K562 (cell line): ENCODE measurements around the gene CFD. TPM values are rescaled to one million over a fixed set of nuclear protein-coding genes. Genes with fewer than 3 reads are reported as not detected.

ENCODE experiments used
- ATAC-seq: fragments of 200-7000 bp; cut with Tn5 transposase; 3 replicates; pipeline ENCODE4 v1.9.1; 2020; ENCODE audit warnings: moderate library complexity
- BruUV-seq: library from RNA; stranded (reverse); fragments of 400-500 nt; replicated peaks from 2 replicates; lab custom pipeline; 2021; lab: Mats Ljungman, UMichigan
- CTCF ChIA-PET: fragments of 300-600 bp; formaldehyde crosslinking; extraction: SDS; loops from one replicate; lab custom pipeline; 2021; ENCODE audit warnings: low intra/inter-chr PET ratio; lab: Yijun Ruan, JAX
- POLR2A ChIA-PET: fragments of 300-600, 350-650 bp; sonication (Branson Sonifier 250); formaldehyde crosslinking; extraction: SDS; loops from one replicate; lab custom pipeline; 2021; ENCODE audit warnings: antibody characterized with exemption, inconsistent platforms; lab: Yijun Ruan, JAX
- DNase-seq, 4 experiments: peaks; one replicate each; pipeline versions ENCODE4 v3.0.0 to v3.0.0-alpha.2; 2011 to 2018; ENCODE audit warnings: low spot score in 3 of 4, mixed read lengths in 3 of 4; ENCODE audit errors: extremely low read depth in 1 of 4
- FAIRE-seq: peaks from 2 replicates; lab custom pipeline; 2011; peaks lifted over from hg19 to GRCh38; lab: Jason Lieb, UNC
- H2AFZ ChIP-seq: 2 replicates; pipeline ENCODE4 v1.6.0; 2011; ENCODE audit warnings: low read depth, low read length, control low read depth, inconsistent platforms
- H3K27ac ChIP-seq: fragments of 200-600 bp; 3 replicates; pipeline ENCODE4 v1.8.0; 2011; ENCODE audit warnings: low read depth, mild to moderate bottlenecking, control low read depth, inconsistent platforms, low read length, moderate library complexity, mixed read lengths; ENCODE audit errors: extremely low read depth
- H3K27me3 ChIP-seq, 2 experiments: fragments of 300-600 bp in 1 of 2; 2 replicates in 1 of 2; 3 replicates in 1 of 2; pipeline versions ENCODE4 v1.6.0 to v1.8.0; 2011; ENCODE audit warnings: inconsistent platforms in 2 of 2, low read length in 2 of 2, mild to moderate bottlenecking in 1 of 2, mixed read lengths in 1 of 2, moderate library complexity in 1 of 2; ENCODE audit not compliant: control insufficient read depth in 2 of 2, insufficient read depth in 2 of 2
- H3K36me3 ChIP-seq: fragments of 300-600 bp; 3 replicates; pipeline ENCODE4 v1.8.0; 2011; ENCODE audit warnings: mild to moderate bottlenecking, low read length, inconsistent platforms; ENCODE audit not compliant: control insufficient read depth, insufficient read depth
- H3K4me1 ChIP-seq, 2 experiments: fragments of 200-600 bp in 1 of 2; replicated peaks in 1 of 2; 2 replicates in 1 of 2; 3 replicates in 1 of 2; pipeline versions ENCODE4 v1.5.1 to v1.8.0; 2011; ENCODE audit warnings: inconsistent platforms in 2 of 2, low read length in 2 of 2, mild to moderate bottlenecking in 1 of 2, mixed read lengths in 1 of 2, moderate library complexity in 1 of 2; ENCODE audit not compliant: control insufficient read depth in 2 of 2, insufficient read depth in 2 of 2
- H3K4me2 ChIP-seq: 2 replicates; pipeline ENCODE4 v1.6.1; 2011; ENCODE audit warnings: low read length, control low read depth, inconsistent platforms, mixed read lengths; ENCODE audit not compliant: insufficient read depth
- H3K4me3 ChIP-seq: fragments of 200-600 bp; sonication (generic), shearing (Covaris generic); 2 replicates; pipeline ENCODE4 v1.5.1; 2016; ENCODE audit warnings: control low read depth, inconsistent platforms
- H3K79me2 ChIP-seq: fragments of 200-600 bp; 3 replicates; pipeline ENCODE4 v1.8.0; 2011; ENCODE audit warnings: low read length, inconsistent platforms; ENCODE audit not compliant: control insufficient read depth, insufficient read depth
- H3K9ac ChIP-seq, 2 experiments: 2 replicates each; pipeline versions ENCODE4 v1.6.0 to v1.6.1; 2011; ENCODE audit warnings: low read depth in 2 of 2, low read length in 2 of 2, control low read depth in 1 of 2, inconsistent platforms in 1 of 2, mild to moderate bottlenecking in 1 of 2, mixed read lengths in 1 of 2; ENCODE audit not compliant: insufficient read depth in 1 of 2
- H3K9me1 ChIP-seq: one replicate; pipeline ENCODE4 v1.6.0; 2011; ENCODE audit warnings: inconsistent platforms, mild to moderate bottlenecking, low read length, moderate library complexity; ENCODE audit not compliant: control insufficient read depth, insufficient read depth
- H3K9me3 ChIP-seq: replicated peaks from 2 replicates; pipeline ENCODE4 v1.5.1; 2011; ENCODE audit warnings: low read depth, low read length, inconsistent platforms; ENCODE audit not compliant: control insufficient read depth, insufficient read depth
- H4K20me1 ChIP-seq: replicated peaks from 2 replicates; pipeline ENCODE4 v1.6.1; 2011; ENCODE audit warnings: low read length, inconsistent platforms, mixed read lengths; ENCODE audit not compliant: control insufficient read depth, insufficient read depth
- CC2D1A ChIP-seq: fragments of 450-650 bp; IDR thresholded peaks from 2 replicates; pipeline ENCODE4 v1.6.1; 2017; ENCODE audit warnings: mild to moderate bottlenecking
- CEBPB ChIP-seq: fragments of 450-650 bp; IDR thresholded peaks from 2 replicates; pipeline ENCODE4 v1.6.1; 2016; ENCODE audit warnings: missing genetic modification characterization, missing compliant biosample characterization
- DPF2 ChIP-seq: fragments of 450-650 bp; IDR thresholded peaks from 2 replicates; pipeline ENCODE4 v1.6.1; 2016
- GTF2E2 ChIP-seq: fragments of 200-800 bp; sonication (Bioruptor generic); IDR thresholded peaks from 2 replicates; pipeline ENCODE4 v1.6.1; 2016; ENCODE audit warnings: missing genetic modification characterization, missing compliant biosample characterization
- KLF16 ChIP-seq: IDR thresholded peaks from 2 replicates; pipeline ENCODE4 v1.6.1; 2016; ENCODE audit warnings: antibody characterized with exemption
- L3MBTL2 ChIP-seq: fragments of 450-650 bp; IDR thresholded peaks from 2 replicates; pipeline ENCODE4 v1.6.1; 2016; ENCODE audit warnings: mild to moderate bottlenecking, moderate library complexity
- MYNN ChIP-seq, 2 experiments: sonication (generic); formaldehyde crosslinking in 1 of 2; IDR thresholded peaks; 2 replicates each; pipeline versions ENCODE4 v1.5.0 to v1.6.1; 2016 to 2020; ENCODE audit warnings: antibody characterized with exemption in 1 of 2, missing genetic modification reagents in 1 of 2
- PCBP1 ChIP-seq: fragments of 200-400 bp; formaldehyde crosslinking; IDR thresholded peaks from 2 replicates; pipeline ENCODE4 v1.6.1; 2018; ENCODE audit warnings: mild to moderate bottlenecking, low read depth, low read length; ENCODE audit not compliant: poor library complexity, severe bottlenecking
- POLR2A ChIP-seq: fragments of 450-650 bp; conservative IDR thresholded peaks from 2 replicates; pipeline ENCODE4 v1.6.1; 2016
- RB1 ChIP-seq: fragments of 450-650 bp; IDR thresholded peaks from 2 replicates; pipeline ENCODE4 v1.6.1; 2017; ENCODE audit warnings: low read depth, mild to moderate bottlenecking
- SMAD4 ChIP-seq: fragments of 250-450 bp; sonication (Bioruptor Pico); conservative IDR thresholded peaks from 2 replicates; pipeline ENCODE4 v1.8.0; 2021; ENCODE audit warnings: inconsistent platforms, mild to moderate bottlenecking, moderate library complexity
- SPI1 ChIP-seq: IDR thresholded peaks from 2 replicates; pipeline ENCODE4 v1.6.1; 2011; ENCODE audit warnings: low read depth, low read length, control low read depth, borderline replicate concordance
- WGBS: fragments of 100-300 bp; shearing (Covaris generic); methylation state at CpG from one replicate; pipeline ENCODE4 v1.1.6; 2016; ENCODE audit warnings: low coverage, mixed read lengths; ENCODE audit not compliant: insufficient coverage; ENCODE audit errors: missing lambda C conversion rate; 5-methylcytosine and 5-hydroxymethylcytosine counted together
- in situ Hi-C: fragments of 300-500 bp; cut with MboI; formaldehyde crosslinking; loops from 4 replicates; pipeline ENCODE4 v1.15.0; 2018; ENCODE audit warnings: inconsistent platforms, mixed read lengths
- intact Hi-C: fragments of 100-400 bp; cut with micrococcal nuclease; formaldehyde crosslinking; loops from 2 replicates; pipeline ENCODE4 v1.14.2; 2022
- polyA plus RNA-seq, 8 experiments: library from polyadenylated mRNA; depleted of rRNA in 4 of 8; stranded (reverse) in 5 of 8; unstranded in 3 of 8; fragments of >200 nt; fragmentation: Nextera tagmentation in 2 of 8; fragmentation: Illumina TruSeq in 1 of 8; extraction: Ambion mirVana in 2 of 8; extraction: Trizol in 1 of 8; gene quantifications; 2 replicates each; pipeline versions ENCODE4 v1.2.1 to v1.2.3, GENCODE V29; 2011 to 2014; ENCODE audit warnings: inconsistent platforms in 1 of 8, missing spikeins in 1 of 8
- total RNA-seq, 7 experiments: library from RNA; depleted of rRNA in 6 of 7; stranded (reverse); fragments of >200 nt in 6 of 7; fragmentation: Illumina TruSeq in 2 of 7; extraction: Trizol in 2 of 7; gene quantifications; 2 replicates each; pipeline versions ENCODE4 v1.2.1 to v1.2.3, GENCODE V29; 2011 to 2021; ENCODE audit warnings: low replicate concordance in 1 of 7
- TF ChIP-seq, protein P1 (sequence below): sonication (generic); formaldehyde crosslinking; IDR thresholded peaks from 2 replicates; pipeline ENCODE4 v1.4.0; 2020; ENCODE audit warnings: mild to moderate bottlenecking, missing genetic modification reagents
- TF ChIP-seq, protein P2 (sequence below): sonication (generic); formaldehyde crosslinking; IDR thresholded peaks from 2 replicates; pipeline ENCODE4 v1.8.1; 2023; ENCODE audit warnings: mild to moderate bottlenecking, missing genetic modification reagents
- TF ChIP-seq, protein P3 (sequence below): fragments of 200-800 bp; sonication (Bioruptor generic); IDR thresholded peaks from 2 replicates; pipeline ENCODE4 v1.6.1; 2017; ENCODE audit warnings: missing genetic modification characterization, missing compliant biosample characterization

The CFD gene
- total and polyA plus RNA-seq, 9 of the 15 experiments (the other 6 are each of a cell fraction or from before 2014, with no cell fraction given) = 0.52 to 59.4 (median 7.6) TPM

DNA sequence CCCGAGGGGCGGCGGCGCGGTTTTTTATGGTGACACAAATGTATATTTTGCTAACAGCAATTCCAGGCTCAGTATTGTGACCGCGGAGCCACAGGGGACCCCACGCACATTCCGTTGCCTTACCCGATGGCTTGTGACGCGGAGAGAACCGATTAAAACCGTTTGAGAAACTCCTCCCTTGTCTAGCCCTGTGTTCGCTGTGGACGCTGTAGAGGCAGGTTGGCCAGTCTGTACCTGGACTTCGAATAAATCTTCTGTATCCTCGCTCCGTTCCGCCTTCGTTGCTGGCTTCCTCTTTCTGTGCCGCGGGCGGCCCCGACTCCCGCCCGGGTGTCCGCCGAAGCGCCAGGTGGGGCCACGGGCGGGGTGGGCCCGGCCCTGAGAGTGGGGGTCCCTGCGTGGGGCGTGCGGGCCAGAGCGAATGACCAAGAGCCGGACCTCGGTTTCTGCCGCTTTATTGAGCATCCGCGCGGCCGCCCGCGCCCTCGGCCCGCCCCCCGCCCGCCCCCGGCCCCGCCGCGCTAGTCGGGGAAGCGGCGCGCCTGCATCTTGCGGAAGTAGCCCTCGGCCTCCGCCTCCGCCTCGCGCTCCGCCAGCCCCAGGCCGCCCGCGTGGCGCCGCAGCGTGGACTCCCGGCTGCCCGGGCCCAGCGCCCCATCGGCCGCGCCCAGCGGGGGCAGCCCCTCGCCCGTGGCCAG, 47.3 kb upstream of the CFD start:
- ChIA-PET CTCF (no interaction called here), POLR2A (interaction anchor here (1.2 to 3.0 kb wide), 3 partner anchors 10 to 13 kb away, joined by 8 to 20 read pairs (median 11); no protein-coding TSS in a partner anchor)
- FAIRE-seq (no peak), ATAC-seq (peak; percentile 8), DNase-seq (peak in 3 of 4 experiments; percentile 42 to 61 (median 59))
- Histone ChIP-seq H3K79me2 (peaks cover 19% of the 10 kb centered on the region), H3K4me3 (no peak overlapping the region), H3K9me3 (peaks cover 3% of the 10 kb centered on the region), H3K4me1 (peaks cover 0 to 36% of the 10 kb centered on the region in 2 experiments; a peak in 2 of 5 replicates), H3K9ac (no peak overlapping the region), H3K36me3 (peaks cover 79% of the 10 kb centered on the region), H2AFZ (no peak overlapping the region), H3K27me3 (no peaks in the 10 kb centered on the region), H3K27ac (no peak overlapping the region), H3K4me2 (no peak overlapping the region), H3K9me1 (no peaks in the 10 kb centered on the region), H4K20me1 (no peaks in the 10 kb centered on the region)
- intact Hi-C loops (no loop called here), in situ Hi-C loops (no loop called here)
- no TSS peak for BruUV-seq
- 95% methylated on average over 31 of the region's 80 CpGs for WGBS
- TF ChIP-seq DPF2 (no peak), GTF2E2 (no peak), SMAD4 (CRISPR knock-in tag) (no peak), CEBPB (tag) (no peak), MYNN (IDR thresholded peaks at IDR 0.05) (peak; percentile 16; the same call in 1 of the 2 replicates), MYNN (CRISPR knock-in tag; IDR thresholded peaks at IDR 0.05) (no peak), L3MBTL2 (no peak), POLR2A (peak; percentile 74), SPI1 (peak; percentile 63), KLF16 (no peak), RB1 (no peak), PCBP1 (peak; percentile 9), CC2D1A (no peak)
- TF ChIP-seq, protein P1, sequence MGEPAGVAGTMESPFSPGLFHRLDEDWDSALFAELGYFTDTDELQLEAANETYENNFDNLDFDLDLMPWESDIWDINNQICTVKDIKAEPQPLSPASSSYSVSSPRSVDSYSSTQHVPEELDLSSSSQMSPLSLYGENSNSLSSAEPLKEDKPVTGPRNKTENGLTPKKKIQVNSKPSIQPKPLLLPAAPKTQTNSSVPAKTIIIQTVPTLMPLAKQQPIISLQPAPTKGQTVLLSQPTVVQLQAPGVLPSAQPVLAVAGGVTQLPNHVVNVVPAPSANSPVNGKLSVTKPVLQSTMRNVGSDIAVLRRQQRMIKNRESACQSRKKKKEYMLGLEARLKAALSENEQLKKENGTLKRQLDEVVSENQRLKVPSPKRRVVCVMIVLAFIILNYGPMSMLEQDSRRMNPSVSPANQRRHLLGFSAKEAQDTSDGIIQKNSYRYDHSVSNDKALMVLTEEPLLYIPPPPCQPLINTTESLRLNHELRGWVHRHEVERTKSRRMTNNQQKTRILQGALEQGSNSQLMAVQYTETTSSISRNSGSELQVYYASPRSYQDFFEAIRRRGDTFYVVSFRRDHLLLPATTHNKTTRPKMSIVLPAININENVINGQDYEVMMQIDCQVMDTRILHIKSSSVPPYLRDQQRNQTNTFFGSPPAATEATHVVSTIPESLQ = no peak
- TF ChIP-seq, protein P2, sequence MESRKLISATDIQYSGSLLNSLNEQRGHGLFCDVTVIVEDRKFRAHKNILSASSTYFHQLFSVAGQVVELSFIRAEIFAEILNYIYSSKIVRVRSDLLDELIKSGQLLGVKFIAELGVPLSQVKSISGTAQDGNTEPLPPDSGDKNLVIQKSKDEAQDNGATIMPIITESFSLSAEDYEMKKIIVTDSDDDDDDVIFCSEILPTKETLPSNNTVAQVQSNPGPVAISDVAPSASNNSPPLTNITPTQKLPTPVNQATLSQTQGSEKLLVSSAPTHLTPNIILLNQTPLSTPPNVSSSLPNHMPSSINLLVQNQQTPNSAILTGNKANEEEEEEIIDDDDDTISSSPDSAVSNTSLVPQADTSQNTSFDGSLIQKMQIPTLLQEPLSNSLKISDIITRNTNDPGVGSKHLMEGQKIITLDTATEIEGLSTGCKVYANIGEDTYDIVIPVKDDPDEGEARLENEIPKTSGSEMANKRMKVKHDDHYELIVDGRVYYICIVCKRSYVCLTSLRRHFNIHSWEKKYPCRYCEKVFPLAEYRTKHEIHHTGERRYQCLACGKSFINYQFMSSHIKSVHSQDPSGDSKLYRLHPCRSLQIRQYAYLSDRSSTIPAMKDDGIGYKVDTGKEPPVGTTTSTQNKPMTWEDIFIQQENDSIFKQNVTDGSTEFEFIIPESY (CRISPR knock-in tag) = peak; percentile 97
- TF ChIP-seq, protein P3, sequence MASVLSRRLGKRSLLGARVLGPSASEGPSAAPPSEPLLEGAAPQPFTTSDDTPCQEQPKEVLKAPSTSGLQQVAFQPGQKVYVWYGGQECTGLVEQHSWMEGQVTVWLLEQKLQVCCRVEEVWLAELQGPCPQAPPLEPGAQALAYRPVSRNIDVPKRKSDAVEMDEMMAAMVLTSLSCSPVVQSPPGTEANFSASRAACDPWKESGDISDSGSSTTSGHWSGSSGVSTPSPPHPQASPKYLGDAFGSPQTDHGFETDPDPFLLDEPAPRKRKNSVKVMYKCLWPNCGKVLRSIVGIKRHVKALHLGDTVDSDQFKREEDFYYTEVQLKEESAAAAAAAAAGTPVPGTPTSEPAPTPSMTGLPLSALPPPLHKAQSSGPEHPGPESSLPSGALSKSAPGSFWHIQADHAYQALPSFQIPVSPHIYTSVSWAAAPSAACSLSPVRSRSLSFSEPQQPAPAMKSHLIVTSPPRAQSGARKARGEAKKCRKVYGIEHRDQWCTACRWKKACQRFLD (CRISPR knock-in tag) = peak; percentile 58; the same call in 1 of the 2 replicates
